GM18909 (cell line): Measurements from ENCODE around the gene RHOC.
A peak's percentile ranks its signal among the peaks of the same experiment; 100 is the strongest.
"Not testable (repeated sequence)": the region's sequence is repeated elsewhere in the genome, so short reads cannot be mapped to it uniquely, and the experiment has no call there.

Source experiments
- ATAC-seq: cut with Tn5 transposase; IDR thresholded peaks from one replicate; pipeline ENCODE4 v1.9.1; 2021; ENCODE audit warnings: mild to moderate bottlenecking; ENCODE audit not compliant: unreplicated experiment, poor library complexity

Gene RHOC

DNA sequence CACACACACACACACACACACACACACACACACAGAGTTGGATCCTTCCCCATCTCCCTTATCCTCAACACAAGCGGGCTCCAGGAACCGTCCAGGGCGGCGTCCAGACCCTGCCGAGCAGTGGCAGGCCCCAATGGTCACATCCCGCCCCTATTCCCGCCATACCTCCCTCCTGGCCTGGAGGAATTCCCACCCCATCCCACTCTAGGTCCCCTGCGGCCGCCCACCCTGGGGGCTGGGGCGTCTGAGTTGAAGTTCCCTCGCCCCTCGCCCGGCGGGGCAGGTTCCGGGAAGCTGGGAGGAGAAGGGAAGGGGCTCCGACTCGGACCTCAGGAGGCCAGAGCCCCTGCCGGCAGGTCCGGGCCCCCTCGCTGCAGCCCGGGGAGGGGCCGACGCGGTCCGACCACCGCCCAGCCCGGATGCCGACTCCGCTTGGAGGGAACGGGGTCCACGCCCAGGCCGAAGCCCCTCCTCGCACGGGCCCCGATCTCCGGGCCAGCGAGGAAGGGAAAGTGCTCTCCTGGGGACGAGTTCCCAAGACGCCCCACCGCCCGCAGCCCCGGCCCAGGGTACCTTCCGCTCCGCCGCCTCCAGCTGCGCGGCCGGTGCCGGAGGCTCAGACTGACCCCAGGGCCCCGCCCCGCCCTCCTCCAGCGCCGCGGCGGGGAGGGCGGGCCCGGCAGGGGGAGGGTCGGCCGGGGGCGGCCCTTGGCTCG, at the start of gene RHOC:
Gene RHOC (minus strand): TSS at position 623 of the 716 bp plus-strand sequence. CDS start 3,328 bp downstream, outside the sequence.
- ATAC-seq: peak; percentile 69

DNA sequence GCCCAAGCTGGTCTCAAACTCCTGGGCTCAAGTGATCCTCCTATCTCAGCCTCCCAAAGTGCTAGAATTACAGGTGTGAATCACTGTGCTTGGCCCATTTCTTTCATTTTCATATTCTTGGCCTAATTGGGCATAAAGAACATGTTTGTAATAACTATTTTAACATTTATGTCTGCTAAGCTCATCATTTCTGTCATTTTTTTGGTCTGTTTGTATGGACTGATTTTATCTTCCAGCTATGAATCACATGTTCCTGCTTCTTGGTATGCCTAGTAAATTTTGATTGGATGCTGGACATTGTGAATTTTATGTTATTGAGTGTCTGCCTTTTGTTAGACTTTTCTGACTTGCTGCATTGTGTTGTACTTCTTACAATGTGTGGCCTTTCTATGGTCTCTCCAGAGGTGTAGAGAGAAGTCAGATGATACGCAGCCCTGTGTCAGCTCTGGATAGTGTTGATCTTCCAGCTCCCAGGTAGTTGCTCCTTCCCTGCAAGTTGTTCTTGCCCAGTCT, 47.2 kb upstream of the RHOC start:
- no peak for ATAC-seq

DNA sequence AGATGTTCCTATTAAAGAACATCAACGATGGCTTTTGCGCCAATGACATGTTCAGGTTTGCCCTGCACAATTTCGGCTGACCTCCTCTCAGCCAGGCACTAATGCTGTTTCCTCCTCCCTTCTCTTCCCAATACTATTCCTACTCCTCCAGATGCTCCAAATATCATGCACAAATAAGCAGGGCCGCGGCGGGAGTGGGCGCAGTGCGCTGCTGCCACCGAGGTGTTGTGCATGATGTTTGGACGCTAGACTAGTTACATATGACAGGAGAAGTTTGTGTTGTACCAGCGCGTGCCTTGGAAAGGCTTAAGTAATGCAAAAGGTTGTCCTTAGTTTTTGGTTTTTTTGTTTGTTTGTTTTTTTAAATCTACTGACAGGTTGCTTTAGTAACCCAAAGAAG, 41.5 kb upstream of the RHOC start:
- ATAC-seq: no peak

DNA sequence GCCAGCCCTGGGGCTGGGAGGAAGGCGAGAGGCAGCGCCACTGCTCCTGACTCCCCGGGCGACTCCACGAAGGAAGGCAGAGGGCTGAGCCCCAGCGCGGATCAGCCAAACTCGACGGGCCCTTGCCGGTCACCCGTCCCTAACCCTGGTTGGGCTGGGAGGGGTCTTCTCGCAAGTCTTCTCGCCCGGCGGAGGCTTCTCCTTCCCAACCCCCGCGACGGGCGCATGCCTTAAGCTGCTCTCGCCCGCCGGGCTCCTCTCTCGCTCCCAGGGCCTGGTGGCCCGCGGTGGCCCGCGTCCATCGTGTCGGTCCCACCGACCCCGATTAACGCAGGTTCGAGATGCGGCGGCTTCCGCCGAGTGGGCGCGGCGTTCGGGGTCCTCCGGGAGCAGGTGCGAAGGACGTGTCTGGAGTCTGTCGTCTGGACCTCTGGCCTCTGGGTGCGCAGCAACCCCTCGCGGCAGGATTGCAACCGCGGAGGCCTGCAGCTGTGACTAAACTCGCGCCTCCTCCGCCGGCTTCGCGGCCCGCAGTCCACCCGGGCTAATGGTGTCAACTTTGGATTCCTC, 37.2 kb upstream of the RHOC start:
- ATAC-seq: no peak

DNA sequence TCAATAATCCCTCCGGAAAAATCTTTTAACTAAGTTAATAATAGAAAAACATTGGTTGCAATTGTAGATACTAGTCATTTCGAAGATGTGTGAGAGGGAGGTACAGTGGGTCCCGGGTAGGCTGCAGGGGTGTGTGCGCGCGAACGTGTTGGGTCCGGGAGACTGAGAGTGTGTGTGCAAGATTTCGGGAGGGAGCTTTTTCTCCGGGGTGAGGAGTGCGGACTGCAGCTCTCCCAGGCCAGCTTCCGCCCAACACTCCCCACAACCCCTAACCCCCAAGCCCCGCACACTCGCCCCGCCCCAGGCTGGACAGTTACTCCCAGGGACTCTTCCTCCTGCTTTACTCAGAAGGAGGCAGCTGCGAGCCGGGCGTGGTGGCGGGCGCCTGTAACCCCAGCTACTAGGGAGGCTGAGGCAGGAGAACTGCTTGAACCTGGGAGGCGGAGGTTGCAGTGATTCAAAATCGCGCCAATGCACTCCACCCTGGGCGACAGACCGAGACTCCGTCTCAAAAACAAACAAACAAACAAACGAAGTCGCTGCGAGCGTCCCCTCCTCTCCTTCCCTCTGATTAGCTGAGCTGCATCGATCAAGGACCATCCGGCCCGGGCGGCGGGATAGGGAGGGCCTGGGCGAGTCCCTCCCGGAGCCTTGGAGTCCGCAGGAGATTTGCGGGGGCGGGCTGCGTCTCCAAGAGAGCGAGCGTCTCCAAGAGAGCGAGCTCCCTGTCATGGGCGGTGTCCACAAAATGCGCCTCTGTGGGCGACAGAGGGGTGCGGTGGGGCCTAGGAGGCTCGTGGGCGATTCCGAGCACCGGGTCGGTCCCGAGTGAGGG, 36.5 kb upstream of the RHOC start:
- ATAC-seq: no peak

DNA sequence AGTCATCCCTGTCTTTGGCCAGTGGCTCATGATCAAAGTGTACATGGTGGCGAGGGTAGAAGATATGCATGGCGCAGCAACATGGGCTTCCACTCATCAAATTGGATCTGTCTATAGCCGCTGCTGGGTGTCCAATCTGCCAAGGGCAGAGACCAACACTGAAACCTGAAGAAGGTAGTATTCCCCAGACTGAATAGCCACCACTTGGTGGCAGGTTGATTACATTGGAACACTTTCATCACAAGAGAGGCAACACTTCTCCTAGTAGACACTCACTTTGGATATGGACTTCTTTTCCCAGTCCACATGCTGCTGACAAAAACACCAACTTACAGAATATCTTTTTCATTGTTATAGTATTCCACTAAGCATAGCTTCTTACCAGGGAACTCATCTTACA, 30.6 kb upstream of the RHOC start:
- ATAC-seq: no peak

DNA sequence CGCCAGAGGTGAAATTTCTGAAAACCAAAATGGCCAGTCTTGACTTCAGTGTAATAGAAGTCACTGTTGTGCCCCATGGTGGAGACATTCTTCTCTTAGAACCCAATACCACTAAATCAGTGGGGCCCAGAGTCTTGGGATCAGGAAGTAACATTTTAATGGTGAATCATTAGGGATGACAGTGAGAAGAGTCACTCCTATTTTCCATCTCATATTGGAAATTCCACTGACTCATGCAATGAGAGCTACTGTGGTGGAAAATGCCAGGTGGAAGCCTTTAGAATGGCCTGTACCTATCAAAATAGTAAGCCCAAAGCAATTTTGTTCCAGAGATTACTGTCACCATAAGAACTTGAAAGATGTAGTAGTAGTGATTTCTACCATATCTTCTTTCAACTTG, 28.8 kb upstream of the RHOC start:
- no peak for ATAC-seq

DNA sequence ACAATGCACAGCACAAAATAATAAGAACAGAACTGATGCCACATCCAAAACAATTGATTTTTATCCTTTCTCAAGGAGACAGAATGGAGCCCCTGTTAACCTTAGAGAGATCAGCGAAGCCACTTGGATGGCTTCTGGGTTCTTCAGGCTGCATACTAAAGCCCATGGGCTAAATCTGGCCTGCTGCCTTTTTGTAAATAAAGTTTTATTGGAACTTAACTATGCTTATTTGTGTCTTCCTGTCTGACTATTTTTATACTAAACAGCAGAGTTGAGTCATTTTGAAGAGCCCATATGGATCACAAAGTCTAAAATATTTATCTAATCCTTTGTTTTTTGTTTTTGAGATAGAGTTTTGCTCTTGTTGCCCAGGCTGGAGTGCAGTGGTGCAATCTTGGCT, 24.5 kb upstream of the RHOC start:
- ATAC-seq: no peak

DNA sequence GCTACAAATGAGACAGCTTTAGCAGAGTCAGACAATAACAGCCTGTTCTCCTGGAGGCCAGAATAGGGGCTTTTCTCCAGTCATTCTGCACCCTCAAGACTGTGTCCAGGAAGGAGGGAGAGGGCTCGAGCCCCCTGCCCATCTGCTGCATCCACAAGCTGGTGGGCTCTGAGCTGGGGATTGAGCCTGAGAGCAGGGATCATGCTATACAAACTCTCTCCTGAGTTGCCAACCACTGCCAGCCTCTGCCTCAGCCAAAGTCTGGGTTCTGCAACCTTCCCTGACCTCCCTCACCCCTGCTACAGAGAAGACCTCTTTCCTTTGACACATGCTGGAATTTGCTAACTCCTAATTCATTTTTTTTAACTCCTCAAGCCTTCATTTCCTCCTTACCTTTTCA, 23.0 kb upstream of the RHOC start:
- ATAC-seq: no peak

DNA sequence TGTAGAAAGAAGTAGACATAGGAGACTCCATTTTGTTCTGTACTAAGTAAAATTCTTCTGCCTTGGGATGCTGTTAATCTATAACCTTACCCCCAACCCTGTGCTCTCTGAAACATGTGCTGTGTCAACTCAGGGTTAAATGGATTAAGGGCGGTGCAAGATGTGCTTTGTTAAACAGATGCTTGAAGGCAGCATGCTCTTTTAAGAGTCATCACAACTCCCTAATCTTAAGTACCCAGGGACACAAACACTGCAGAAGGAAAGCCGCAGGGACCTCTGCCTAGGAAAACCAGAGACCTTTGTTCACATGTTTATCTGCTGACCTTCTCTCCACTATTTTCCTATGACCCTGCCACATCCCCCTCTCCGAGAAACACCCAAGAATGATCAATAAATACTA, 22.1 kb upstream of the RHOC start:
- not testable (repeated sequence) for ATAC-seq

DNA sequence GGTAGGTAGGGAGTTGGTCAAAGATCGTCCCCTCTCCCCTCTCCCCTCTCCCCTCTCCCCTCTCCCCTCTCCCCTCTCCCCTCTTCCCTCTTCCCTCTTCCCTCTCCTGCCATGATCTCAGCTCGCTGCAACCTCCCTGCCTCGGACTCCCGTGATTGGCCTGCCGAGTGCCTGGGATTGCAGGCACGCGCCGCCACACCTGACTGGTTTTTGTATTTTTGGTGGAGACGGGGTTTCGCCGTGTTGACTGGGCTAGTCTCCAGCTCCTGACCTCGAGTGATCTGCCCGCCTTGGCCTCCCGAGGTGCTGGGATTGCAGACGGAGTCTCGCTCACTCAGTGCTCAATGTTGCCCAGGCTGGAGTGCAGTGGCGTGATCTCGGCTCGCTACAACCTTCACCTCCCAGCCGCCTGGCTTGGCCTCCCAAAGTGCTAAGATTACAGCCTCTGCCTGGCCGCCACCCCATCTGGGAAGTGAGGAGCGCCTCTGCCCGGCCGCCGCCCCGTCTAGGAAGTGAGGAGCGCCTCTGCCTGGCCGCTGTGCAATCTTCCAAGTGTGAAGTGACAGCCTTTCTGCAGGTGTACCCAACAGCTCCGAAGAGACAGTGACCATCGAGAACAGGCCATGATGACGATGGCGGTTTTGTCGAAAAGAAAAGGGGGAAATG, 21.5 kb upstream of the RHOC start:
- not testable (repeated sequence) for ATAC-seq

DNA sequence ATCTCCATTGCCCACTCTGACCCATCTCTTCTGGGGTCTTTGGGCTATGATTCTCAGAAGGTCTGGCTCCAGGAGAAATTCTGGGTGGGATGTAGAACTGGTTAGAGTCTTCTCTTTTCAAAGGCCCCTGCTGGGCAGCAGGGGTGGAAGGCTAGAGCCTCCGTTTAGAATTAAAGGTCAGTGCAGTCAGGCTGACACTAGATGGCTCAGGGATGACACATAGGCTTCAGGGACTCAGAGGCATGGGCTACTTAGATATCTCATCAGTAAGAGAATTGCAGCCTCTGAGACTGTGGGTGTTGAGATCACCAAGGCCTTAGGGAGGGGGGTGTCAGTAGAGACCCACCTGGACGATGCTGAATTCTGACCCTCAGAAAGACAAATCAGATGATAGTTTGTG, 20.8 kb upstream of the RHOC start:
- ATAC-seq: no peak

DNA sequence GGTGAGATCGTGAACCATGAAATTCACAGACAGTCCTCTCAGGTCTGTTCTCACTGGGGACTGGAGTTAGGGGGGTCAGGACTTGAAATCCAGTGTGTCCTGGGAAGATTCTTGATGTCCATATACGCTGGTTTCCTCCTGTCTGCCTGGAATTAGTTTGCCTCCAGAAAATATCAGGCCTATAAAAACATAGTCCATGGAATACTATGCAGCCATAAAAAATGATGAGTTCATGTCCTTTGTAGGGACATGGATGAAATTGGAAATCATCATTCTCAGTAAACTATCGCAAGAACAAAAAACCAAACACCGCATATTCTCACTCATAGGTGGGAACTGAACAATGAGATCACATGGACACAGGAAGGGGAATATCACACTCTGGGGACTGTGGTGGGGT, 17.3 kb upstream of the RHOC start:
- ATAC-seq: not testable (repeated sequence)

DNA sequence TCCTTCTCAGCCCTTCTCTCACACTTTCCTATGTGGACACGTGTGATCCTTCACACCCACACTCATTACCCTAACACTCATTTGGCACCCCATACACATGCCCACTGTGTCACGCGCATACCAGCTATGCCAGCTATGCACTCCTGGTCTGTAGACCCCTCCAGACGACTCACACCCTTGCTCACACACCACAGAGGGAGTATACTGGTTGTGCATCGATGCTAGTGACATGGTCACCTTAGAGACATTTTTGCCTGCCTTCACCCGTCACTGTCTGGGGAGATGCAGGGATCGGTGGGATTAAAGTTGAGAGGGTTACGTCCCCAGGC, 16.5 kb upstream of the RHOC start:
- ATAC-seq: no peak

DNA sequence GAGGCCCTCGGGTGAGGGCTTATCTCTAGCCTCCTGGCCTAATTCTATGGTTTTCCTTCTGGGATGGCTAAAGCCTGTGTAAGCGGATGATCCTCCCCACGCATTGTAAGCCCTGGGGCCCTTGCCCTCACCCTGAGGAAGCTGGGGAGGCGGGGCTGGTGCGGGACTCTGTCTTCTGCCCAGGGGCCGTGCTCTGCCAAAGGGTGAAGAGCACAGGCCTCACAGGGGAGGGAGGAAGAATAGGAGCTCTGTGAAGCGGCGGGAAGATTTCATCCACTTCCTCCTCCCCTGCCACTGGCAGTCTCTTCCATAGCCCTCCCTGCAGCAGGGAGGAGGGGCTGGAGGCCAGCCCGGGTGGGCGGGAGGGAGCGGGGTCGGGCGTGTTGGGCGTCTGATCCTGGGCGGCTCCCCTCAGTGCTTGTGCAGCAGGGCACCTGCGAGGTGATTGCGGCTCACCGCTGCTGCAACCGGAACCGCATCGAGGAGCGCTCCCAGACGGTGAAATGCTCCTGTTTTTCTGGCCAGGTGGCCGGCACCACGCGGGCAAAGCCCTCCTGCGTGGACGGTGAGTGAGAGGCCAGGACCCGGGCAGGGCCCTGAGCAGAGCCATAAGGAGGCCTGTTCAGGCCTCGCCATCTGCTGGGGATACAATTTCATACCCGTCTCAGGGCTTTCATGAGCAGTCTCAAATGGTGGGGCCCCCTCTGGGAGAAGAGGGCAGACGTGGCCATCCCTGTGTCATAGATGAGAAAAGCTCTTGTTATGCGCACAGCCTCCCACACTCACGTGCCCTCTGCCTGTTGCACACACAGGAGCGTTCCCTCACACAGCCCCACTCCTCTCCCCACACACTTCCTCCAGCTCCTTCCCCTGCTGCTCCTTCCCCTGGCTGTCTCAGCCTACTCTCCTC, 15.9 kb upstream of the RHOC start:
- no peak for ATAC-seq

DNA sequence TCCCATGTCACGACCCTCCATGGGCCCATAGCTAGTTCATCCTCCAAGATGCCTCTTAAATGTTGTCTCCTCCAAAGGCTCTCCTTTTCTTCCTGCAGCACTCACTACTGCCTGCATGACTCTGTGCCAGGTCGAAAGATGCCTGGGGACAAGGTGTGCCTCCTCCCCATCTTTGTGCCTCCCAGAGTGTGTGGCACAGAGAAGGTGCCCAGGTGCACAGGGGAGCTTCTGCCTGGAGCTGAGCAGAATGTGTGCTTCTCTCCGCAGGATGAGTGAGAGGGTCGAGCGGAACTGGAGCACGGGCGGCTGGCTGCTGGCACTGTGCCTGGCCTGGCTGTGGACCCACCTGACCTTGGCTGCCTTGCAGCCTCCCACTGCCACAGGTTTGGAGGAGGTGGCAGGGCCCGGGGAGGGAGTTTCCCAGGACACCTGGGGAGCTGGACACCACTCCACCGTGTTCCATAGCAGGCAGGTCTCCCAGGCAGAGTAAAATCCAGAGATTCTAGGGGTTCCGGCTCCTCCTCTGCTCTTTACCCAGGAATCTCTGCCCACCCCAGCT, 15.1 kb upstream of the RHOC start:
- no peak for ATAC-seq

DNA sequence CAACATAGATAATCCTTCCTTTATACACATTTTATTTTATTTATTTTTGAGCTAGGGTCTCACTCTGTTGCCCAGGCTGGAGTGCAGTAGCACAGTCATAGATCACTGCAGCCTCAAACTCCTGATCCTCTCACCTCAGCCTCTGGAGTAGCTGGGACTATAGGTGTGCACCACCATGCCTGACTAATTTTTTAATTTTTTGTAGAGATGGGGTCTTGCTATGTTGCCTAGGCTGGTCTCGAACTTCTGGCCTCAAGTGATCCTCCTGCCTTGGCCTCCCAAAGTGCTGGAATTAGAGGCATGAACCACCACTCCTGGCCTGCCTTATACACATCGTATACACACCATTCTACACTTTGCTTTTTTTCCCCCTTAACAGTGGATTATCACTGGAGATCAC, 14.4 kb upstream of the RHOC start:
- not testable (repeated sequence) for ATAC-seq

DNA sequence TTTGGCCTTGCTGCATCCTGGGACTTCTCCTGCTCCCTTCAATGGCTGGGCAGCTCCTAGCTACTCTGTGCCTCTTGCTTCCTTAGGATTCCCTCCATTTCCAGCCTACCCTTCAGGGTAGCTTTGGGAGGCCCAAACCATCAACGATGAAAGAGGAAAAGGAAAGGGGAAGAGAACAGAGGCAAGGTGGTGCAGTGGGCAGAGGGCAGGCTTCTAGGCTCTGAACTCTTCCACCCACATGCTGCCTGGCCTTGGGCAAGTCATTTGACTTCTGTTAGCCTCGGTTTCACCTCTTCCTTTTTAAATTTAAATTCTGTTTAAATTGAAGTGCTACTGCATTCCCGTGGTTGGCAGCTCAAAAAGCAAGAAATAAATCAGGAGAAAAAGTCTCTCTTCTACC, 13.9 kb upstream of the RHOC start:
- ATAC-seq: no peak

DNA sequence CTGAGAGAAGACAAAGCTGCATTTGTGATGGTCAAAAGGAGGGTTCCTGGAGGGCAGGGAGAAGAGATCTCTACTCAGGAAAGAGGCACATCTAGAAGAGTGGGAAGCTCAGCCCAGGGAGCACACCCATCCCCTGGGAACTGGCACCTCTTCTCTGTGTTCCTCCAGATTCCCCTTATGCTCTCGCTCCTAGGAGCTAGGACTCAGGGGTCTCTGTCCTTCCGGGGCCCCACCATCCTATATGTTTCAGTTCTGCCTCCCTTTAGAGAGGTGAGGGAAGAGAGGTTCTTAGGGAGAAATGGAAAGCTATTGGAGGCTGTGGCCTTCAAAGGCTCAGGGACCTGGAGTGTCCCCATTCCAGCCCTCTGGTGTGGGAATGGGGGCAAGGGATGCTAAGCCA, 12.8 kb upstream of the RHOC start:
- no peak for ATAC-seq
